K562 (cell line): ENCODE results near the gene MRGPRX3. TPM values are rescaled to one million over a fixed set of nuclear protein-coding genes. Genes with fewer than 3 reads are reported as not detected.
A peak's percentile ranks its signal among the peaks of the same experiment; 100 is the strongest.

Experiments used
- ATAC-seq: fragments of 200-7000 bp; cut with Tn5 transposase; 3 replicates; pipeline ENCODE4 v1.9.1; 2020; ENCODE audit warnings: moderate library complexity
- BruUV-seq: library from RNA; stranded (reverse); fragments of 400-500 nt; replicated peaks from 2 replicates; lab custom pipeline; 2021; lab: Mats Ljungman, UMichigan
- CTCF ChIA-PET: fragments of 300-600 bp; formaldehyde crosslinking; extraction: SDS; loops from one replicate; lab custom pipeline; 2021; ENCODE audit warnings: low intra/inter-chr PET ratio; lab: Yijun Ruan, JAX
- POLR2A ChIA-PET: fragments of 300-600, 350-650 bp; sonication (Branson Sonifier 250); formaldehyde crosslinking; extraction: SDS; loops from one replicate; lab custom pipeline; 2021; ENCODE audit warnings: antibody characterized with exemption, inconsistent platforms; lab: Yijun Ruan, JAX
- DNase-seq, 4 experiments: peaks; one replicate each; pipeline versions ENCODE4 v3.0.0 to v3.0.0-alpha.2; 2011 to 2018; ENCODE audit warnings: low spot score in 3 of 4, mixed read lengths in 3 of 4; ENCODE audit errors: extremely low read depth in 1 of 4
- FAIRE-seq: peaks from 2 replicates; lab custom pipeline; 2011; peaks lifted over from hg19 to GRCh38; lab: Jason Lieb, UNC
- H2AFZ ChIP-seq: 2 replicates; pipeline ENCODE4 v1.6.0; 2011; ENCODE audit warnings: low read depth, low read length, control low read depth, inconsistent platforms
- H3K27ac ChIP-seq: fragments of 200-600 bp; 3 replicates; pipeline ENCODE4 v1.8.0; 2011; ENCODE audit warnings: low read depth, mild to moderate bottlenecking, control low read depth, inconsistent platforms, low read length, moderate library complexity, mixed read lengths; ENCODE audit errors: extremely low read depth
- H3K27me3 ChIP-seq, 2 experiments: fragments of 300-600 bp in 1 of 2; 2 replicates in 1 of 2; 3 replicates in 1 of 2; pipeline versions ENCODE4 v1.6.0 to v1.8.0; 2011; ENCODE audit warnings: inconsistent platforms in 2 of 2, low read length in 2 of 2, mild to moderate bottlenecking in 1 of 2, mixed read lengths in 1 of 2, moderate library complexity in 1 of 2; ENCODE audit not compliant: control insufficient read depth in 2 of 2, insufficient read depth in 2 of 2
- H3K36me3 ChIP-seq: fragments of 300-600 bp; 3 replicates; pipeline ENCODE4 v1.8.0; 2011; ENCODE audit warnings: mild to moderate bottlenecking, low read length, inconsistent platforms; ENCODE audit not compliant: control insufficient read depth, insufficient read depth
- H3K4me1 ChIP-seq, 2 experiments: fragments of 200-600 bp in 1 of 2; replicated peaks in 1 of 2; 2 replicates in 1 of 2; 3 replicates in 1 of 2; pipeline versions ENCODE4 v1.5.1 to v1.8.0; 2011; ENCODE audit warnings: inconsistent platforms in 2 of 2, low read length in 2 of 2, mild to moderate bottlenecking in 1 of 2, mixed read lengths in 1 of 2, moderate library complexity in 1 of 2; ENCODE audit not compliant: control insufficient read depth in 2 of 2, insufficient read depth in 2 of 2
- H3K4me2 ChIP-seq: 2 replicates; pipeline ENCODE4 v1.6.1; 2011; ENCODE audit warnings: low read length, control low read depth, inconsistent platforms, mixed read lengths; ENCODE audit not compliant: insufficient read depth
- H3K4me3 ChIP-seq: fragments of 200-600 bp; sonication (generic), shearing (Covaris generic); 2 replicates; pipeline ENCODE4 v1.5.1; 2016; ENCODE audit warnings: control low read depth, inconsistent platforms
- H3K79me2 ChIP-seq: fragments of 200-600 bp; 3 replicates; pipeline ENCODE4 v1.8.0; 2011; ENCODE audit warnings: low read length, inconsistent platforms; ENCODE audit not compliant: control insufficient read depth, insufficient read depth
- H3K9ac ChIP-seq, 2 experiments: 2 replicates each; pipeline versions ENCODE4 v1.6.0 to v1.6.1; 2011; ENCODE audit warnings: low read depth in 2 of 2, low read length in 2 of 2, control low read depth in 1 of 2, inconsistent platforms in 1 of 2, mild to moderate bottlenecking in 1 of 2, mixed read lengths in 1 of 2; ENCODE audit not compliant: insufficient read depth in 1 of 2
- H3K9me1 ChIP-seq: one replicate; pipeline ENCODE4 v1.6.0; 2011; ENCODE audit warnings: inconsistent platforms, mild to moderate bottlenecking, low read length, moderate library complexity; ENCODE audit not compliant: control insufficient read depth, insufficient read depth
- H3K9me3 ChIP-seq: replicated peaks from 2 replicates; pipeline ENCODE4 v1.5.1; 2011; ENCODE audit warnings: low read depth, low read length, inconsistent platforms; ENCODE audit not compliant: control insufficient read depth, insufficient read depth
- H4K20me1 ChIP-seq: replicated peaks from 2 replicates; pipeline ENCODE4 v1.6.1; 2011; ENCODE audit warnings: low read length, inconsistent platforms, mixed read lengths; ENCODE audit not compliant: control insufficient read depth, insufficient read depth
- CREBBP ChIP-seq: IDR thresholded peaks from one replicate; pipeline ENCODE4 v1.6.1; 2012; ENCODE audit warnings: low read depth, mild to moderate bottlenecking, control low read depth, inconsistent platforms, low read length
- GTF3C2 ChIP-seq: IDR thresholded peaks from 3 replicates; pipeline ENCODE4 v1.6.1; 2011; ENCODE audit warnings: borderline replicate concordance, mild to moderate bottlenecking, moderate library complexity; ENCODE audit not compliant: insufficient read length; ENCODE audit errors: extremely low read depth
- KLF13 ChIP-seq: fragments of 450-650 bp; IDR thresholded peaks from 2 replicates; pipeline ENCODE4 v1.6.1; 2016; ENCODE audit warnings: missing genetic modification characterization, low read depth, mild to moderate bottlenecking, missing compliant biosample characterization, moderate library complexity, borderline replicate concordance
- MTF1 ChIP-seq: fragments of 250-450 bp; sonication (Bioruptor Pico); IDR thresholded peaks from 2 replicates; pipeline ENCODE4 v1.9.0; 2021; ENCODE audit warnings: moderate library complexity, mild to moderate bottlenecking, inconsistent platforms, borderline replicate concordance
- NR2C2 ChIP-seq, 2 experiments: fragments of 200-800 bp in 1 of 2; sonication (Bioruptor generic) in 1 of 2; sonication (generic) in 1 of 2; formaldehyde crosslinking in 1 of 2; IDR thresholded peaks; 2 replicates each; pipeline versions ENCODE4 v1.6.1 to v1.8.0; 2016 to 2022; ENCODE audit warnings: mild to moderate bottlenecking in 1 of 2, missing compliant biosample characterization in 1 of 2, missing genetic modification characterization in 1 of 2, missing genetic modification reagents in 1 of 2
- PHTF2 ChIP-seq: fragments of 250-450 bp; sonication (Bioruptor Pico); IDR thresholded peaks from 2 replicates; pipeline ENCODE4 v1.5.0; 2021; ENCODE audit warnings: mild to moderate bottlenecking
- POLR3G ChIP-seq: IDR thresholded peaks from 2 replicates; pipeline ENCODE4 v1.6.1; 2011; ENCODE audit not compliant: insufficient read length, insufficient replicate concordance; ENCODE audit errors: extremely low read depth
- SFPQ ChIP-seq: fragments of 200-400 bp; formaldehyde crosslinking; IDR thresholded peaks from 2 replicates; pipeline ENCODE4 v1.6.1; 2017; ENCODE audit warnings: mild to moderate bottlenecking, low read depth, low read length, moderate library complexity
- SMARCE1 ChIP-seq: fragments of 450-650 bp; IDR thresholded peaks from 2 replicates; pipeline ENCODE4 v1.7.1; 2016; ENCODE audit warnings: mild to moderate bottlenecking
- YY1 ChIP-seq, 3 experiments: IDR thresholded peaks; 2 replicates each; pipeline ENCODE4 v1.6.1; 2011; ENCODE audit warnings: low read length in 2 of 3, mild to moderate bottlenecking in 2 of 3, moderate library complexity in 2 of 3, borderline replicate concordance in 1 of 3, control low read depth in 1 of 3, low read depth in 1 of 3; ENCODE audit not compliant: insufficient read depth in 3 of 3, insufficient replicate concordance in 2 of 3, control insufficient read depth in 1 of 3, insufficient read length in 1 of 3; ENCODE audit errors: extremely low read depth in 1 of 3
- ZNF277 ChIP-seq: fragments of 250-450 bp; sonication (Bioruptor Pico); IDR thresholded peaks from 2 replicates; pipeline ENCODE4 v1.8.0; 2022; ENCODE audit warnings: inconsistent platforms, mild to moderate bottlenecking, moderate library complexity, borderline replicate concordance
- ZNF431 ChIP-seq: sonication (generic); formaldehyde crosslinking; IDR thresholded peaks from 2 replicates; pipeline ENCODE4 v1.8.0; 2022; ENCODE audit warnings: mild to moderate bottlenecking, missing genetic modification reagents
- WGBS: fragments of 100-300 bp; shearing (Covaris generic); methylation state at CpG from one replicate; pipeline ENCODE4 v1.1.6; 2016; ENCODE audit warnings: low coverage, mixed read lengths; ENCODE audit not compliant: insufficient coverage; ENCODE audit errors: missing lambda C conversion rate; 5-methylcytosine and 5-hydroxymethylcytosine counted together
- in situ Hi-C: fragments of 300-500 bp; cut with MboI; formaldehyde crosslinking; loops from 4 replicates; pipeline ENCODE4 v1.15.0; 2018; ENCODE audit warnings: inconsistent platforms, mixed read lengths
- intact Hi-C: fragments of 100-400 bp; cut with micrococcal nuclease; formaldehyde crosslinking; loops from 2 replicates; pipeline ENCODE4 v1.14.2; 2022
- polyA plus RNA-seq, 8 experiments: library from polyadenylated mRNA; depleted of rRNA in 4 of 8; stranded (reverse) in 5 of 8; unstranded in 3 of 8; fragments of >200 nt; fragmentation: Nextera tagmentation in 2 of 8; fragmentation: Illumina TruSeq in 1 of 8; extraction: Ambion mirVana in 2 of 8; extraction: Trizol in 1 of 8; gene quantifications; 2 replicates each; pipeline versions ENCODE4 v1.2.1 to v1.2.3, GENCODE V29; 2011 to 2014; ENCODE audit warnings: inconsistent platforms in 1 of 8, missing spikeins in 1 of 8
- total RNA-seq, 7 experiments: library from RNA; depleted of rRNA in 6 of 7; stranded (reverse); fragments of >200 nt in 6 of 7; fragmentation: Illumina TruSeq in 2 of 7; extraction: Trizol in 2 of 7; gene quantifications; 2 replicates each; pipeline versions ENCODE4 v1.2.1 to v1.2.3, GENCODE V29; 2011 to 2021; ENCODE audit warnings: low replicate concordance in 1 of 7

The MRGPRX3 gene
- total and polyA plus RNA-seq, 9 of the 15 experiments (the other 6 are each of a cell fraction or from before 2014, with no cell fraction given): not detected

GRCh38 chr11:18093959-18094358, 38.4 kb upstream of the MRGPRX3 start (continued):
- TF ChIP-seq ZNF277 (no peak), SMARCE1 (peak; percentile 55; the same call in 1 of the 2 replicates), MTF1 (CRISPR knock-in tag) (no peak), GTF3C2 (no peak)

- H3K4me3 ChIP-seq: no peak overlapping the region
- H3K9me3 ChIP-seq: no peaks in the 10 kb centered on the region
- no peak overlapping the region for H2AFZ ChIP-seq
- no peaks in the 10 kb centered on the region for H3K9me1 ChIP-seq
- no peak overlapping the region for H3K4me2 ChIP-seq
- no TSS peak for BruUV-seq
- intact Hi-C loops (no loop called here), in situ Hi-C loops (no loop called here)
- H3K27me3 ChIP-seq: no peaks in the 10 kb centered on the region
- no peak for FAIRE-seq
- H4K20me1 ChIP-seq: no peaks in the 10 kb centered on the region
- peaks cover 65% of the 10 kb centered on the region for H3K36me3 ChIP-seq
- ChIA-PET POLR2A (interaction anchor here (1.2 kb wide), 1 partner anchor 14 kb away, joined by 3 read pairs; no protein-coding TSS in a partner anchor), CTCF (no interaction called here)
- ATAC-seq: no peak
- WGBS: 66% methylated on average over 6 of the region's 6 CpGs
- peaks cover 46% of the 10 kb centered on the region for H3K79me2 ChIP-seq
- no peak for DNase-seq
- H3K4me1 ChIP-seq: peaks cover 0 to 5% of the 10 kb centered on the region in 2 experiments; a peak in 3 of 5 replicates
- no peak overlapping the region for H3K27ac ChIP-seq
- no peak overlapping the region for H3K9ac ChIP-seq
- TF ChIP-seq SFPQ (no peak), YY1 (IDR thresholded peaks at IDR 0.05; ENCODE audit: borderline replicate concordance in 1 of 3, control insufficient read depth in 1 of 3, extremely low read depth in 1 of 3, insufficient read depth in 3 of 3, insufficient read length in 1 of 3, insufficient replicate concordance in 2 of 3, low read depth in 1 of 3, low read length in 2 of 3) (no peak), ZNF431 (CRISPR knock-in tag) (no peak), POLR3G (no peak), KLF13 (tag) (no peak), PHTF2 (CRISPR knock-in tag) (no peak), CREBBP (no peak), NR2C2 (CRISPR knock-in tag; IDR thresholded peaks at IDR 0.05) (no peak), NR2C2 (tag; IDR thresholded peaks at IDR 0.05) (no peak)
These were observed 31.3 kb upstream of the MRGPRX3 start for GRCh38 chr11:18100926-18101656.
